ENCODE measurements around the gene WDR46. TPM values are rescaled to one million over a fixed set of nuclear protein-coding genes. Genes with fewer than 3 reads are reported as not detected.

Gene WDR46
- total and polyA plus RNA-seq, 8 donors, result 17.7 to 96.8 (median 27.5) TPM

Small RNA genes within 50 kb of the gene (microRNA-seq; reads per million reads assigned to microRNA genes)
- gene MIR6834 (0 reads per million in 2 donors), gene MIR6873 (0 reads per million in 2 donors)

Other genes with a start within 250 kb of the WDR46 start
- 100 to 1,000 TPM in 1 of 6 donors, 10 to 100 TPM in 2, 1 to 10 TPM in 3; 8.7 to 162 (median 13.5) TPM for gene HLA-DPA1, start 215.6 kb downstream of the WDR46 start, total RNA-seq
- gene HLA-DPA1, start 215.6 kb downstream of the WDR46 start, polyA plus RNA-seq, result 1 to 10 TPM; 5.5 to 9.1 TPM
- gene HLA-DPB1, start 213.2 kb downstream of the WDR46 start, total RNA-seq, result 100 to 1,000 TPM in 1 of 6 donors, 10 to 100 TPM in 5; 11.8 to 156 (median 23.3) TPM
- gene HLA-DPB1, start 213.2 kb downstream of the WDR46 start, polyA plus RNA-seq, result 10 to 100 TPM; 16.7 to 20.8 TPM
- under 1 TPM; 0.15 to 0.75 (median 0.36) TPM for gene COL11A2, start 96.8 kb downstream of the WDR46 start, total RNA-seq
- gene COL11A2, start 96.8 kb downstream of the WDR46 start, polyA plus RNA-seq, result 1 to 10 TPM; 2.9 to 3.1 TPM
- 10 to 100 TPM; 20.1 to 30.9 (median 21.9) TPM for gene RXRB, start 88.6 kb downstream of the WDR46 start, total RNA-seq
- gene RXRB, start 88.6 kb downstream of the WDR46 start, polyA plus RNA-seq, result 10 to 100 TPM; 48.8 to 68.3 TPM
- 10 to 100 TPM; 41.6 to 87.5 (median 64.5) TPM for gene SLC39A7, start 88.4 kb downstream of the WDR46 start, total RNA-seq
- gene SLC39A7, start 88.4 kb downstream of the WDR46 start, polyA plus RNA-seq, result 100 to 1,000 TPM in 1 of 2 donors, 10 to 100 TPM in 1; 53.9 to 111 TPM
- 10 to 100 TPM; 20.9 to 47.3 (median 31.4) TPM for gene HSD17B8, start 84.6 kb downstream of the WDR46 start, total RNA-seq
- 10 to 100 TPM; 36.2 to 47.4 TPM for gene HSD17B8, start 84.6 kb downstream of the WDR46 start, polyA plus RNA-seq
- 10 to 100 TPM; 15.0 to 28.0 (median 20.1) TPM for gene RING1, start 80.7 kb downstream of the WDR46 start, total RNA-seq
- gene RING1, start 80.7 kb downstream of the WDR46 start, polyA plus RNA-seq, result 10 to 100 TPM; 47.4 to 57.6 TPM
- gene VPS52, start 17.4 kb downstream of the WDR46 start, total RNA-seq, result 10 to 100 TPM; 23.2 to 37.5 (median 24.8) TPM
- 10 to 100 TPM; 50.1 to 62.2 TPM for gene VPS52, start 17.4 kb downstream of the WDR46 start, polyA plus RNA-seq
- gene RPS18, start 17.2 kb downstream of the WDR46 start, total RNA-seq, result 1,000 to 10,000 TPM; 1,052 to 2,464 (median 1,700) TPM
- gene RPS18, start 17.2 kb downstream of the WDR46 start, polyA plus RNA-seq, result 1,000 to 10,000 TPM; 2,817 to 3,510 TPM
- gene B3GALT4, start 12.1 kb downstream of the WDR46 start, total RNA-seq, result 1 to 10 TPM; 2.1 to 5.4 (median 2.6) TPM
- 1 to 10 TPM; 5.6 to 8.7 TPM for gene B3GALT4, start 12.1 kb downstream of the WDR46 start, polyA plus RNA-seq
- 10 to 100 TPM in 5 of 6 donors, 1 to 10 TPM in 1; 9.7 to 19.9 (median 19.0) TPM for gene PFDN6, start 362 bp upstream of the WDR46 start, total RNA-seq
- gene PFDN6, start 362 bp upstream of the WDR46 start, polyA plus RNA-seq, result 100 to 1,000 TPM in 1 of 2 donors, 10 to 100 TPM in 1; 76.2 to 119 TPM
- gene RGL2, start 9.7 kb upstream of the WDR46 start, total RNA-seq, result 10 to 100 TPM; 24.5 to 70.8 (median 30.2) TPM
- gene RGL2, start 9.7 kb upstream of the WDR46 start, polyA plus RNA-seq, result 100 to 1,000 TPM in 1 of 2 donors, 10 to 100 TPM in 1; 87.3 to 121 TPM
- gene TAPBP, start 24.8 kb upstream of the WDR46 start, total RNA-seq, result 100 to 1,000 TPM in 2 of 6 donors, 10 to 100 TPM in 4; 31.0 to 152 (median 41.2) TPM
- gene TAPBP, start 24.8 kb upstream of the WDR46 start, polyA plus RNA-seq, result 10 to 100 TPM; 28.0 to 60.6 TPM
- gene ZBTB22, start 28.5 kb upstream of the WDR46 start, total RNA-seq, result 10 to 100 TPM in 2 of 6 donors, 1 to 10 TPM in 4; 6.7 to 13.1 (median 9.3) TPM
- gene ZBTB22, start 28.5 kb upstream of the WDR46 start, polyA plus RNA-seq, result 10 to 100 TPM; 10.8 to 14.3 TPM
- 10 to 100 TPM; 12.9 to 22.5 (median 15.6) TPM for gene DAXX, start 33.7 kb upstream of the WDR46 start, total RNA-seq
- gene DAXX, start 33.7 kb upstream of the WDR46 start, polyA plus RNA-seq, result 10 to 100 TPM; 18.1 to 24.6 TPM
- 1 to 10 TPM in 1 of 6 donors, under 1 TPM in 5; 0.14 to 1.5 (median 0.52) TPM for gene KIFC1, start 102.6 kb upstream of the WDR46 start, total RNA-seq
- under 1 TPM; 0.19 to 0.42 TPM for gene KIFC1, start 102.6 kb upstream of the WDR46 start, polyA plus RNA-seq
- 10 to 100 TPM; 28.5 to 68.0 (median 47.2) TPM for gene PHF1, start 121.8 kb upstream of the WDR46 start, total RNA-seq
- 100 to 1,000 TPM; 143 to 192 TPM for gene PHF1, start 121.8 kb upstream of the WDR46 start, polyA plus RNA-seq
- gene CUTA, start 128.9 kb upstream of the WDR46 start, total RNA-seq, result 10 to 100 TPM; 65.0 to 99.6 (median 78.1) TPM
- 100 to 1,000 TPM in 1 of 2 donors, 10 to 100 TPM in 1; 96.7 to 204 TPM for gene CUTA, start 128.9 kb upstream of the WDR46 start, polyA plus RNA-seq
- gene SYNGAP1, start 130.8 kb upstream of the WDR46 start, total RNA-seq, result 10 to 100 TPM in 1 of 6 donors, 1 to 10 TPM in 5; 4.6 to 11.0 (median 5.6) TPM
- 10 to 100 TPM in 1 of 2 donors, 1 to 10 TPM in 1; 8.3 to 16.4 TPM for gene SYNGAP1, start 130.8 kb upstream of the WDR46 start, polyA plus RNA-seq
- gene ZBTB9, start 165.3 kb upstream of the WDR46 start, total RNA-seq, result 1 to 10 TPM; 1.7 to 4.7 (median 3.6) TPM
- 1 to 10 TPM; 1.7 to 3.6 TPM for gene ZBTB9, start 165.3 kb upstream of the WDR46 start, polyA plus RNA-seq